Kidney (tissue), 14 donors: ENCODE measurements around the gene PRKAG2. TPM values are rescaled to one million over a fixed set of nuclear protein-coding genes. Genes with fewer than 3 reads are reported as not detected.

Source experiments
- DNase-seq, 5 donors: peaks; one replicate each; pipeline ENCODE4 v3.0.0-alpha.2; 2013 to 2020
- FAIRE-seq: peaks from 2 replicates; lab custom pipeline; 2012; peaks lifted over from hg19 to GRCh38; lab: Jason Lieb, UNC
- H3K27ac ChIP-seq, 2 donors: one replicate each; pipeline ENCODE4 v1.7.0; 2013; ENCODE audit warnings: low read depth in 2 of 2, low read length in 2 of 2, inconsistent platforms in 1 of 2
- H3K27me3 ChIP-seq: one replicate; pipeline ENCODE4 v1.7.1; 2013; ENCODE audit warnings: low read length, inconsistent platforms; ENCODE audit not compliant: control insufficient read depth, insufficient read depth
- H3K36me3 ChIP-seq, 3 donors: one replicate each; pipeline versions ENCODE4 v1.7.0 to v1.7.1; 2013; ENCODE audit warnings: low read length in 3 of 3, control low read depth in 1 of 3, inconsistent platforms in 1 of 3; ENCODE audit not compliant: insufficient read depth in 3 of 3, control insufficient read depth in 2 of 3
- H3K4me1 ChIP-seq, 3 donors: one replicate each; pipeline versions ENCODE4 v1.7.0 to v1.7.1; 2013; ENCODE audit warnings: low read length in 3 of 3, inconsistent platforms in 1 of 3, low read depth in 1 of 3; ENCODE audit not compliant: control insufficient read depth in 2 of 3, insufficient read depth in 2 of 3
- H3K4me3 ChIP-seq, 3 donors: one replicate each; pipeline versions ENCODE4 v1.7.0 to v1.8.1; 2013; ENCODE audit warnings: low read length in 3 of 3, control low read depth in 1 of 3, inconsistent platforms in 1 of 3
- H3K9ac ChIP-seq, 3 donors: one replicate each; pipeline versions ENCODE4 v1.7.0 to v1.7.1; 2013; ENCODE audit warnings: low read length in 3 of 3, control low read depth in 1 of 3, inconsistent platforms in 1 of 3
- H3K9me3 ChIP-seq, 3 donors: one replicate each; pipeline versions ENCODE4 v1.7.0 to v1.7.1; 2013; ENCODE audit warnings: low read length in 3 of 3, control low read depth in 1 of 3, inconsistent platforms in 1 of 3; ENCODE audit not compliant: control insufficient read depth in 2 of 3, insufficient read depth in 1 of 3
- intact Hi-C: fragments of 100-400 bp; cut with DNase I; formaldehyde crosslinking; loops from one replicate; pipeline ENCODE4 v1.11.1; 2022
- polyA plus RNA-seq: library from polyadenylated mRNA; stranded (reverse); fragments of 350-450 nt; fragmentation: Illumina TruSeq; extraction: RNeasy Lipid Tissue Mini Kit (QIAGEN cat#74804); gene quantifications from one replicate; pipeline ENCODE4 v1.2.3, GENCODE V29; 2014; ENCODE audit warnings: low read depth, low replicate concordance; ENCODE audit not compliant: insufficient read depth
- total RNA-seq: library from RNA; stranded (reverse); fragmentation: NEBNext Ultra II Directional; extraction: Animal tissue kit (Norgen Biotek cat#: 25700); gene quantifications from one replicate; pipeline ENCODE4 v1.2.1, GENCODE V29; 2021
- TF ChIP-seq, protein P1 (sequence below): IDR thresholded peaks from 3 replicates; pipeline ENCODE4 v1.5.1; 2012; ENCODE audit warnings: mild to moderate bottlenecking, moderate library complexity, borderline replicate concordance; ENCODE audit not compliant: insufficient read depth; ENCODE audit errors: extremely low read depth
- donor health status: control.
- donor health status: control.
- donor health status: control.
- donor health status: control.
- donor health status: control.
- donor health status: DM: yes; HTN: yes; CAD: no.
- donor health status: Normal renal cell carcinoma (clear cell type).

Gene PRKAG2
- total and polyA plus RNA-seq, 2 donors from 2014 or later = 40.7 to 40.9 TPM

DNA sequence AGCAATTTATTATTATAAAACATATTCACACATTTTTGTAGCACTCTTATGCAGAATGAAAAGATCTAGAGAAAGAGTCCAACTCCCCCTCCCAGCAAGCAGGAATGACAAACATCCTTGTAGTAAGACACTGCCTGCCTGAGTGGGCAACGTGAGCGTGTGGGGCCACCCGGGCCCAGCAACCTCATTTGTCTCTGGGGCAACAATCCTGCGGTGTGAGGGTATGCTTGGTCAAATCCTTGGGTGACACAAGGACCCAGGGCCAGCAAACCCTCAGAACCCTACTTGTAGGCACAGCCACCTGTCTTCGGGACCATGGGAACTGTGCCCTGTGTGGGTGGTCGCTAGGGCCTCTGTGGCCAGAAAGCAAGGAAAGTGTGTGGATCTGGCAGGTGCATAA is 367.9 kb downstream of the PRKAG2 start:
- Histone ChIP-seq H3K36me3 (no peaks in the 10 kb centered on the region), H3K9ac (no peak overlapping the region), H3K27ac (no peak overlapping the region), H3K9me3 (no peaks in the 10 kb centered on the region), H3K4me1 (peaks cover 0 to 3% (median 0%) of the 10 kb centered on the region in 3 donors), H3K4me3 (no peak overlapping the region), H3K27me3 (no peaks in the 10 kb centered on the region)
- intact Hi-C loops = no loop called here
- FAIRE-seq (no peak), DNase-seq (peak in 1 of 5 donors; percentile 21)
- TF ChIP-seq, protein P1, sequence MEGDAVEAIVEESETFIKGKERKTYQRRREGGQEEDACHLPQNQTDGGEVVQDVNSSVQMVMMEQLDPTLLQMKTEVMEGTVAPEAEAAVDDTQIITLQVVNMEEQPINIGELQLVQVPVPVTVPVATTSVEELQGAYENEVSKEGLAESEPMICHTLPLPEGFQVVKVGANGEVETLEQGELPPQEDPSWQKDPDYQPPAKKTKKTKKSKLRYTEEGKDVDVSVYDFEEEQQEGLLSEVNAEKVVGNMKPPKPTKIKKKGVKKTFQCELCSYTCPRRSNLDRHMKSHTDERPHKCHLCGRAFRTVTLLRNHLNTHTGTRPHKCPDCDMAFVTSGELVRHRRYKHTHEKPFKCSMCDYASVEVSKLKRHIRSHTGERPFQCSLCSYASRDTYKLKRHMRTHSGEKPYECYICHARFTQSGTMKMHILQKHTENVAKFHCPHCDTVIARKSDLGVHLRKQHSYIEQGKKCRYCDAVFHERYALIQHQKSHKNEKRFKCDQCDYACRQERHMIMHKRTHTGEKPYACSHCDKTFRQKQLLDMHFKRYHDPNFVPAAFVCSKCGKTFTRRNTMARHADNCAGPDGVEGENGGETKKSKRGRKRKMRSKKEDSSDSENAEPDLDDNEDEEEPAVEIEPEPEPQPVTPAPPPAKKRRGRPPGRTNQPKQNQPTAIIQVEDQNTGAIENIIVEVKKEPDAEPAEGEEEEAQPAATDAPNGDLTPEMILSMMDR = no peak

DNA sequence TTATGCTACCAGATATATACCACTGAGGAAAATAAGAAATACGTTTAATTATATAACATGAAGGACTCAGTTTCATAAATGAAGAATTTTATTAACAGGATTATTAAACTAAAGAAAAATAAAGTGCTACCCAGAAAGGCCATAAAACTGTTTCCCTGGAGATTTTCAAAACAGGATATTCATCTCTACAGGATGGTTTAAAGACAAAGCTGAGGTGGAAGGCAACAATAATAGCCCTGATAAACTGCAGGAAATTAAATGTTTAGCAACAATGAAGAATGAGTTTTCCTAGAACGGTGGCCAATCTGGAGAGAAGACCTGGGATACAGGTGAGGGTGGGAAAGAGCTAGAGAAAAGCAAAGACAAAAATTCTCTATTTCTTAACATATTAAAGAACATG is 369.1 kb downstream of the PRKAG2 start:
- FAIRE-seq (no peak), DNase-seq (no peak)
- TF ChIP-seq, protein P1 = no peak
- no peaks in the 10 kb centered on the region for H3K9me3 ChIP-seq
- no peak overlapping the region for H3K9ac ChIP-seq
- no peaks in the 10 kb centered on the region for H3K36me3 ChIP-seq
- H3K4me1 ChIP-seq = peaks cover 0 to 3% (median 0%) of the 10 kb centered on the region in 3 donors
- intact Hi-C loops = no loop called here
- H3K27ac ChIP-seq = no peak overlapping the region
- no peak overlapping the region for H3K4me3 ChIP-seq
- H3K27me3 ChIP-seq = no peaks in the 10 kb centered on the region

DNA sequence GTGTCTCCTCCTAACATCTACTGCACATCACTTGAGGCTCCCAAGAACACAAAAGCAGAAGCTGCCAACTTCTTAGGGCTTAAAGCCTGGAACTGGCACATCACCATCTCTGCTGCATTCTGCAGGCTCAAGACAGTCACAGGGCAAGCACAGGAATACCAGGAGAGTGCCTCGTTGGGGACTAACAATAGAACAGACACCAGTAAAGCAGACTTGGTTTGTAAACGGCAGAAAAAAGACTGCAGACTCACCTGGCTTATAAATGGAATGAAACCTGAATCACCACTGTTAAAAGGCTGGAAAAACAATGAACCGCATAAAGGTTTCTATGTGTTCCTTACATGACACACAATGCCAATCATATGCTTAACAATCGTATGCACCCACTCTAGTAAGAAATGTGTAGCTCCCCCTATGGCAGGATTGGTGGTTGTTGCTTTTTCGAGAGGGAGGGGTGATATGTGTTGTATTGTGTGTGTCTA is 370.0 kb downstream of the PRKAG2 start:
- no peak for DNase-seq
- Histone ChIP-seq H3K9me3 (no peaks in the 10 kb centered on the region), H3K4me3 (no peak overlapping the region), H3K36me3 (no peaks in the 10 kb centered on the region), H3K27ac (no peak overlapping the region), H3K9ac (no peak overlapping the region), H3K27me3 (no peaks in the 10 kb centered on the region), H3K4me1 (peaks cover 0 to 3% (median 0%) of the 10 kb centered on the region in 3 donors)
- TF ChIP-seq, protein P1 = no peak
- intact Hi-C loops = no loop called here
- FAIRE-seq = no peak

Other genes with a start within 250 kb of the PRKAG2 start
- not detected for gene GALNTL5, start 79.3 kb upstream of the PRKAG2 start, total RNA-seq
- gene GALNTL5, start 79.3 kb upstream of the PRKAG2 start, polyA plus RNA-seq = not detected
- gene GALNT11, start 148.6 kb upstream of the PRKAG2 start, total RNA-seq = 86.3 TPM
- gene GALNT11, start 148.6 kb upstream of the PRKAG2 start, polyA plus RNA-seq = 116 TPM